H1 (cell line): ENCODE measurements around the gene C12orf56. TPM values are rescaled to one million over a fixed set of nuclear protein-coding genes. Genes with fewer than 3 reads are reported as not detected.

Experiments
- FOSL1 ChIP-seq: IDR thresholded peaks from 2 replicates; pipeline ENCODE4 v1.6.1; 2011; ENCODE audit warnings: mild to moderate bottlenecking, low read depth, low read length, moderate library complexity; ENCODE audit not compliant: insufficient read depth
- HDAC2 ChIP-seq, 2 experiments: fragments of 300-600 bp in 1 of 2; sonication (generic) in 1 of 2; IDR thresholded peaks; 2 replicates each; pipeline ENCODE4 v1.6.1; 2011 to 2012; ENCODE audit warnings: low read depth in 2 of 2, low read length in 2 of 2, mild to moderate bottlenecking in 2 of 2, moderate library complexity in 2 of 2, borderline replicate concordance in 1 of 2, inconsistent platforms in 1 of 2
- polyA plus RNA-seq, 7 experiments: library from polyadenylated mRNA; depleted of rRNA in 3 of 7; stranded (reverse) in 5 of 7; unstranded in 2 of 7; fragments of >200 nt in 5 of 7; fragments of 200-250 nt in 2 of 7; gene quantifications; 1 replicate in 5 of 7; 2 replicates in 1 of 7; 4 replicates in 1 of 7; pipeline versions ENCODE4 v1.2.1 to v1.2.3, GENCODE V29; 2011 to 2013; ENCODE audit warnings: missing spikeins in 2 of 7, mixed read lengths in 2 of 7
- total RNA-seq: library from RNA; stranded (reverse); fragmentation: NEBNext Ultra II Directional; extraction: Animal tissue kit (Norgen Biotek cat#: 25700); gene quantifications from 2 replicates; pipeline ENCODE4 v1.2.1, GENCODE V29; 2021

Gene C12orf56
- total and polyA plus RNA-seq, 2 of the 8 experiments (the other 6 are each of a cell fraction or from before 2014, with no cell fraction given): 1.1 to 2.9 TPM

DNA sequence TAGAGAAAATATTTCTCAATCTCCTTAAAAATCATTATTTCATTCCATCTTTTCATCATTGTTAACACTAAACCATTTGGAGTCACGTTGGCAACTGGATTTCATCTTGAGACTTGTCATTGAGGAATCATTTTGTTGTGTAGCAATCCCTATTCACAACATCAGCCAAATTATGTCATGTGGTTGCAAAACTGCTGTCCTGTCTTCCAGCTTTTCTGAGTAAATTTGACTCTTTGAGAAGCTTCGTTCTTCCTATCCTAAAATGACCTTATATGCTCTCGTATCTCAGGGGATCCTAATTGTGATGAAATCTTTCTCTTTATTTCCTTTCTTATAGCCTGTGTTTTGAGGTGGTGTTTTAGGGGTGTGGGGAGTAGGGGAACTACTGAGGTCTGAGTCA is 137.9 kb downstream of the C12orf56 start (continued):
- TF ChIP-seq HDAC2 (IDR thresholded peaks at IDR 0.05; ENCODE audit: borderline replicate concordance in 1 of 2, low read depth in 2 of 2, low read length in 2 of 2) (no peak), FOSL1 (no peak)
- TF ChIP-seq, all 59 proteins: peak for 0
